ENCODE results near the gene LIPK. TPM values are rescaled to one million over a fixed set of nuclear protein-coding genes. Genes with fewer than 3 reads are reported as not detected.
A peak's percentile ranks its signal among the peaks of the same experiment; 100 is the strongest.

LIPK gene
- total RNA-seq, 1 donor from 2014 or later, result not detected

GRCh38 chr10:88759366-88760101 lies 53.5 kb downstream of the LIPK start, which contains the start of gene LIPN:
Gene LIPN (plus strand): TSS chr10:88760020. CDS start chr10:88761406, 1,386 bp downstream.
- peak; percentile 9 for FAIRE-seq
- Histone ChIP-seq H3K36me3 (ENCODE audit: insufficient read depth, low read length) (no peaks in the 10 kb centered on the region), H3K79me2 (ENCODE audit: insufficient read depth, low read length) (no peaks in the 10 kb centered on the region), H3K9ac (ENCODE audit: low read length) (no peak within 1 kb of the TSS), H3K4me1 (ENCODE audit: insufficient read depth, low read length) (no peaks in the 10 kb centered on the region), H3K27me3 (ENCODE audit: insufficient read depth, low read length) (no peaks in the 10 kb centered on the region), H3K9me3 (ENCODE audit: insufficient read depth, low read depth, low read length) (no peaks in the 10 kb centered on the region), H3K4me3 (ENCODE audit: insufficient read depth, low read depth, low read length) (no peak within 1 kb of the TSS), H2AFZ (ENCODE audit: low read depth, low read length) (no peak within 1 kb of the TSS), H3K4me2 (ENCODE audit: low read length) (no peak within 1 kb of the TSS), H4K20me1 (ENCODE audit: insufficient read depth, low read length) (no peaks in the 10 kb centered on the region), H3K27ac (ENCODE audit: low read depth, low read length) (no peak within 1 kb of the TSS)
- H3K36me3 Mint-ChIP-seq (ENCODE audit: low read depth, unreplicated experiment), result no peaks in the 10 kb centered on the region
- no peaks in the 10 kb centered on the region for H3K4me1 Mint-ChIP-seq (ENCODE audit: low read depth, unreplicated experiment)
- no peak for TF ChIP-seq EZH2 (IDR thresholded peaks at IDR 0.05; ENCODE audit: insufficient read depth, low read length)
- TF ChIP-seq, protein P1, sequence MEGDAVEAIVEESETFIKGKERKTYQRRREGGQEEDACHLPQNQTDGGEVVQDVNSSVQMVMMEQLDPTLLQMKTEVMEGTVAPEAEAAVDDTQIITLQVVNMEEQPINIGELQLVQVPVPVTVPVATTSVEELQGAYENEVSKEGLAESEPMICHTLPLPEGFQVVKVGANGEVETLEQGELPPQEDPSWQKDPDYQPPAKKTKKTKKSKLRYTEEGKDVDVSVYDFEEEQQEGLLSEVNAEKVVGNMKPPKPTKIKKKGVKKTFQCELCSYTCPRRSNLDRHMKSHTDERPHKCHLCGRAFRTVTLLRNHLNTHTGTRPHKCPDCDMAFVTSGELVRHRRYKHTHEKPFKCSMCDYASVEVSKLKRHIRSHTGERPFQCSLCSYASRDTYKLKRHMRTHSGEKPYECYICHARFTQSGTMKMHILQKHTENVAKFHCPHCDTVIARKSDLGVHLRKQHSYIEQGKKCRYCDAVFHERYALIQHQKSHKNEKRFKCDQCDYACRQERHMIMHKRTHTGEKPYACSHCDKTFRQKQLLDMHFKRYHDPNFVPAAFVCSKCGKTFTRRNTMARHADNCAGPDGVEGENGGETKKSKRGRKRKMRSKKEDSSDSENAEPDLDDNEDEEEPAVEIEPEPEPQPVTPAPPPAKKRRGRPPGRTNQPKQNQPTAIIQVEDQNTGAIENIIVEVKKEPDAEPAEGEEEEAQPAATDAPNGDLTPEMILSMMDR (IDR thresholded peaks at IDR 0.05; ENCODE audit: insufficient read depth, low read depth, low read length), result no peak
- no peak for DNase-seq (ENCODE audit: low read depth)
- H3K27me3 Mint-ChIP-seq (ENCODE audit: low read depth, unreplicated experiment), result no peaks in the 10 kb centered on the region
- no peak within 1 kb of the TSS for H3K27ac Mint-ChIP-seq (ENCODE audit: unreplicated experiment)
- no peak within 1 kb of the TSS for H3K4me3 Mint-ChIP-seq (ENCODE audit: unreplicated experiment)
- H3K9me3 Mint-ChIP-seq (ENCODE audit: unreplicated experiment), result peaks cover 2% of the 10 kb centered on the region

- FAIRE-seq, result no peak
Observed at GRCh38 chr10:88762906-88763305, 56.9 kb downstream of the LIPK start.

More at GRCh38 chr10:88762906-88763305, 56.9 kb downstream of the LIPK start:
- TF ChIP-seq, protein P1 (IDR thresholded peaks at IDR 0.05; ENCODE audit: insufficient read depth, low read depth, low read length), result no peak
- no peak for TF ChIP-seq EZH2 (IDR thresholded peaks at IDR 0.05; ENCODE audit: insufficient read depth, low read length)
- H3K36me3 Mint-ChIP-seq (ENCODE audit: low read depth, unreplicated experiment), result no peaks in the 10 kb centered on the region
- no peaks in the 10 kb centered on the region for H3K27me3 Mint-ChIP-seq (ENCODE audit: low read depth, unreplicated experiment)
- H3K9me3 ChIP-seq (ENCODE audit: insufficient read depth, low read depth, low read length), result no peaks in the 10 kb centered on the region
- no peak overlapping the region for H2AFZ ChIP-seq (ENCODE audit: low read depth, low read length)
- H3K4me3 ChIP-seq (ENCODE audit: insufficient read depth, low read depth, low read length), result no peak overlapping the region
- H3K9me3 Mint-ChIP-seq (ENCODE audit: unreplicated experiment), result peaks cover 2% of the 10 kb centered on the region
- no peak overlapping the region for H3K27ac Mint-ChIP-seq (ENCODE audit: unreplicated experiment)
- no peaks in the 10 kb centered on the region for H4K20me1 ChIP-seq (ENCODE audit: insufficient read depth, low read length)
- H3K27me3 ChIP-seq (ENCODE audit: insufficient read depth, low read length), result no peaks in the 10 kb centered on the region
- no peaks in the 10 kb centered on the region for H3K36me3 ChIP-seq (ENCODE audit: insufficient read depth, low read length)
- no peak overlapping the region for H3K27ac ChIP-seq (ENCODE audit: low read depth, low read length)
- H3K4me2 ChIP-seq (ENCODE audit: low read length), result no peak overlapping the region
- no peak overlapping the region for H3K4me3 Mint-ChIP-seq (ENCODE audit: unreplicated experiment)
- H3K9ac ChIP-seq (ENCODE audit: low read length), result no peak overlapping the region
- DNase-seq (ENCODE audit: low read depth), result no peak
- no peaks in the 10 kb centered on the region for H3K4me1 ChIP-seq (ENCODE audit: insufficient read depth, low read length)
- no peaks in the 10 kb centered on the region for H3K79me2 ChIP-seq (ENCODE audit: insufficient read depth, low read length)
- no peaks in the 10 kb centered on the region for H3K4me1 Mint-ChIP-seq (ENCODE audit: low read depth, unreplicated experiment)
